ENCODE results near the gene S1PR5.
A peak's percentile ranks its signal among the peaks of the same experiment; 100 is the strongest.

Gene S1PR5

GRCh38 chr19:10516671-10517286 is 468 bp downstream of the S1PR5 start:
- no peak for DNase-seq (ENCODE audit: low spot score)

- DNase-seq (ENCODE audit: low spot score), result no peak
Observed at GRCh38 chr19:10516064-10516385, 1.2 kb downstream of the S1PR5 start.

- no peak for DNase-seq (ENCODE audit: low spot score)
Observed at GRCh38 chr19:10514211-10515145, 2.8 kb downstream of the S1PR5 start.

- no peak for DNase-seq (ENCODE audit: low spot score)
Observed at GRCh38 chr19:10513223-10513622, 4.0 kb downstream of the S1PR5 start.

GRCh38 chr19:10510301-10510802 is 6.9 kb downstream of the S1PR5 start:
- no peak for DNase-seq (ENCODE audit: low spot score)

- DNase-seq (ENCODE audit: low spot score), result no peak
Observed at GRCh38 chr19:10508707-10509106, 8.5 kb downstream of the S1PR5 start.

- DNase-seq (ENCODE audit: low spot score), result no peak
Observed at GRCh38 chr19:10508036-10508435, 9.2 kb downstream of the S1PR5 start.

- peak; percentile 57 for DNase-seq (ENCODE audit: low spot score)
Observed at GRCh38 chr19:10505583-10506229, 11.5 kb downstream of the S1PR5 start.

GRCh38 chr19:10503002-10503789 is 14.1 kb downstream of the S1PR5 start, which contains the start of gene KEAP1:
Gene KEAP1 (minus strand): TSS chr19:10503356. CDS start chr19:10500033, 3,323 bp downstream.
- DNase-seq (ENCODE audit: low spot score), result peak; percentile 30

- peak; percentile 94 for DNase-seq (ENCODE audit: low spot score)
Observed at GRCh38 chr19:10502524-10503001, 14.7 kb downstream of the S1PR5 start.

GRCh38 chr19:10501971-10502523 is 15.2 kb downstream of the S1PR5 start:
- DNase-seq (ENCODE audit: low spot score), result peak; percentile 70

- DNase-seq (ENCODE audit: low spot score), result no peak
Observed at GRCh38 chr19:10500247-10500592, 17.0 kb downstream of the S1PR5 start.

- no peak for DNase-seq (ENCODE audit: low spot score)
Observed at GRCh38 chr19:10499550-10500246, 17.5 kb downstream of the S1PR5 start.

GRCh38 chr19:10497371-10497770 is 19.9 kb downstream of the S1PR5 start:
- no peak for DNase-seq (ENCODE audit: low spot score)

- DNase-seq (ENCODE audit: low spot score), result no peak
Observed at GRCh38 chr19:10491472-10492047, 25.7 kb downstream of the S1PR5 start.

- no peak for DNase-seq (ENCODE audit: low spot score)
Observed at GRCh38 chr19:10486551-10486950, 30.7 kb downstream of the S1PR5 start.

- DNase-seq (ENCODE audit: low spot score), result peak; percentile 90
Observed at GRCh38 chr19:10478903-10479384, 38.3 kb downstream of the S1PR5 start.

GRCh38 chr19:10478476-10478875 is 38.8 kb downstream of the S1PR5 start:
- DNase-seq (ENCODE audit: low spot score), result no peak

- no peak for DNase-seq (ENCODE audit: low spot score)
Observed at GRCh38 chr19:10474962-10475451, 42.2 kb downstream of the S1PR5 start.

- DNase-seq (ENCODE audit: low spot score), result no peak
Observed at GRCh38 chr19:10473192-10473591, 44.1 kb downstream of the S1PR5 start.

Data from LoVo (cell line).